Stimulated activated CD4-positive, alpha-beta T cell treated with anti-CD3 and anti-CD28 coated beads, TNF-alpha, amount 100 ng/mL, for 4 hours (primary cell): Measurements from ENCODE around the gene FMN1.

Source experiments
- DNase-seq, 3 experiments: peaks; one replicate each; pipeline ENCODE4 v3.0.0-alpha.2; 2020; ENCODE audit warnings: low read depth in 3 of 3

The FMN1 gene

DNA sequence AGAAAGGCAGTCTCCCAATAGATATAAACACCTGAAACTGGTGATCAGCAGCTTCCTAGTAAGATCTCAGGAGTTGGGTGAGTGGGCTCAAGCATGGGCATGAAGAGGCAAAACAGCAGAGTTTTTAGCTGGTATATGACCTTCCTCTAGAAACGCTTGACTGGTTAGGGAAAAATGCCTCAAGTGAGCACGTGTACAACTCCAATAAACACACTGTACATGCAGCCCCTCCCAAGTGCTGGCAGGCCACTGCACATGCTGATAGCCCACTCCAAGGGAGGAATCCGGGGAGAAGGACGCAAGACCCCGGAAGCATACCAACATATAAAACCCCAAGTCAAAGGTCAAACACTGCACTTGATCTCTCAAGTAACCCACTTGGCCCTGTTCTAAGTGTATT, 143.0 kb downstream of the FMN1 start:
- no peak for DNase-seq

DNA sequence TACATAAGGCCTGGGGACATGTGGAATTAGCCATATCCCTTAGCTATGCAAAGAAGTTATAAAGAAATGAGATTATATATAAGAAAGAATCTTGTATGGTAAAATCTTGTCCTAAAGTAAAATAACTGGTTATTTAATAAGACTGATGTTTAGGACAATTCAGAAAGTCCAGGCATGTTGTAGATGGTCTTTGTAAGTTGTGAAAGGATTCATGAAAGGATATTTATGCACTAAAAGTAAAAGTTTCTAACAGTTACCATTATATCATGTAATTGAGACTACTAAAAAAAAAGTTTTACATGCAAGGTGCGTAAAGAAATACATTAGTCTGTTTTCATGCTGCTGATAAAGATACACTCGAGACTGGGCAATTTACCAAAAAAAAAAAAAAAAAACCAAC, 146.3 kb downstream of the FMN1 start:
- DNase-seq = no peak

DNA sequence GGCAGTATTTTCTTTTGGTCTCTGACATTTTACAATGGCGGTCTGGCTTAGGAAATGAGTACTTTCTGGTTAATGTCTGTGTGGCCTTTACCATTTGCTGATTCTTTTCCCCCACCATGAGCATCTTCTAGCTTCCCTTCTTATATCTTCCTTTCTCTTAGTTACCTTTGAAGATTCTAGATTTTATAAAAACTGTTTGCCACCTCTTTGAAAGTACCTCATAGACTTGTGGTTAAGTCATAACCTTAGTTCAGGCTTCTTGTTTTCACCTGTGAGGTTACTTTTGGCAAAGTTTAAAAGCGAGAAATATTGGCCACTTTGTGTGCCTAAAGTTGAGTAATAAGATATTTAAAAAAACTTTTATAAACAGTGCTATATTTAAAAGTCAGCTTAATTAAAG, 147.4 kb downstream of the FMN1 start:
- DNase-seq = no peak

DNA sequence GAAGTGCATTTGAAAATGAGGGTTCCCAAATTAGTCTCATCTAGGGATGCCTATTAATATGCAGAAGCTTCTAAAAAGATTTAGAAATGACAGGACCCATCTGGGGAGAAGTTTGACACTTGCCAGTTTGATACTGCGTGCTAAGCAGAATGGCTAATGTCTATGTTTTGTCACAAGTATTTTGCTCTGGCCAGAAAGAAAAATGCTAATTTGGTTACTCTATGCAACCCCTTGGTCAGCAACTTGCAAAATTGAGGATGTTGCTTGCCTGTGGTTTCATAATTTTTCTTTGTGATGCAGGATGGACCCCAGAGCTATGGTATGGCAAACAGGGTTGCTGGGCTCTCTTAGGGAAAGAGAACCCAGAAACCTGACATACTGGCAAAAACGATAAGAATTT, 148.2 kb downstream of the FMN1 start:
- DNase-seq = no peak

DNA sequence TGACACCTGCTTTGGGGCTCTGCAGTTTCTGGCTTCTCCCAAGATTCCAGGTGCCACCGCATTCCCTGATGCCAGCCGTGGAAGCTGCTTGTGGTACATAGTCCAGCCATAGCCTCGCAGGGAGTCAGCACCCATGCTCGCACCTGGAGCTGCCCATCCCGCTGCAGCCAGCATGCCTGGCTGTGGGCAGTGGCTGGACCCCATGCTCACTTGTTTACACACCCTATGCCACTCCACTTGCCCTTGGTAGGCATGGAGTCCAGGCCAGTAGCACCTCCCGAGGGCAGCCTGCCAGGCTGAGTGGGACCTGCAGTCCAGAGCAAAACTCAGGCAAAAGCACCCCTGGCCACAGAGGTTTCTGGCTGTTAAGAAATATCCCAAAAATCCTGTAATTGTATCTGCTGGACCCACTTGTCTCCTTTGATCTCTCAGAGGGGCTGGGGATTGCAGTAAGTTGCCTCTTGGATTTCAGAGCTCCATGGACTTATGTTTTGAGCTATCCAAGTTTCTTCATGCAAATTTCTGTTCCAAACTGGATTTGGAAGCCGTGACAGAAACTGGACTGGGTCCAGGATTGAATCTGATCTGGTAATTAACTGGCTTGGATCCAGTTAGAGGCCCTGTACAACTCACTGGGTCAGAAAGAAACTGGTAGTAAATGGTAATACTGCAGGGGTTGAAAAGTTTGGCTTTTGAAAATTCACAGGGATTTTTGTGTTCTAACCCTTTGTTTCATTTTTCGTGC, 149.3 kb downstream of the FMN1 start:
- DNase-seq = no peak

DNA sequence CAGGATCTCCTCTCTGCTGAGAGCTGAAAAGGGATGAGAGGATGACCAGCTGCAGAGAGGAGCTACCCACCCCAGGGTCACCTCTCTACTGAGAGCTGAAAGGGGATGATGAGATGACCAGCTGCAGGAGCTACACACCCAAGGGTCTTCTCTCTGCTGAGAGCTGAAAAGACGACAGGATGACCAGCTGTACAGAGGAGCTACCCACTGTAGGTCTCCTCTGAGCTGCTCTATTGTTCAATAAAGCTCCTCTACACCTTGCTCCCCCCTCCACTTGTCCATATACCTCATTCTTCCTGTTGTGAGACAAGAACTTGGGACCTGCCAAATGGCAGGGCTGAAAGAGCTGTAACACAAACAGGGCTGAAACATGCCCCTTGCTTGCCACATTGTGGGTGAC, 149.9 kb downstream of the FMN1 start:
- DNase-seq = no peak

DNA sequence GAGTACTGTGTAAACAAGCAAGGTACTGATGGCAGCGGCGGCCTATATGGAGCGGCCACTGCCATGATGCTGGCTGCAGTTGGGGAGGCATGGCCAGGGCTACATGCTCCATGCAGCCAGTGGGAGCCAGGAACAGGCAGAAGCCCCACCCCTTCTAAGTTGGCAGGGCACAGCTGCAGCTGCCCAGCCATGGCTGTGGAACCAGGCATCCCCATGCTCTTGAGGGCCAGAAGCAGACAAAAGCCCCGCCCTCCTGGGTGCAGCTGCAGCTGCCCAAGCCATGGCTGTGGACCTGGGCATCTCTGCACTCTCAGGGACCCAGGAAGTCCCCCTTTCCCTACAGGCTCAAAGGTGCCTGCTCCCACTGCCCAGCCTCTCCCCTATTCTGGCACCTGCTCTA, 150.9 kb downstream of the FMN1 start:
- no peak for DNase-seq

DNA sequence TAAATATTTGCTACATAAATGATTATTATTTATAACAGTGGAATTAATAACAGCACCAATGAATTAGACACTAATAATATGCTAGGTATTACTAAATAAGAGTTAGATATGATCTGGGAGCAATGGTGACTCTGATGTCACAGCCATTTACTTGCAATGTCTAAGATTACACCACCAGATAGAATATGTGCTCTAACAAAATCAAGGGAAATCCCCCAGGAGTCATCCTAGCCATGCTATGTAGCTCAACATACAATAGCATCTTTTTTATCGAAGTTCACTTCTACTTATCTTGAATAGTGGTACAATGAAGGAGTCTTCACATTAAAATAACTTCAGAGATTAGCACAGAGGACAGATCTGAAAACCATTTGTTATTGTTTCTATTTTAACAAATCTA, 154.0 kb downstream of the FMN1 start:
- DNase-seq = no peak

DNA sequence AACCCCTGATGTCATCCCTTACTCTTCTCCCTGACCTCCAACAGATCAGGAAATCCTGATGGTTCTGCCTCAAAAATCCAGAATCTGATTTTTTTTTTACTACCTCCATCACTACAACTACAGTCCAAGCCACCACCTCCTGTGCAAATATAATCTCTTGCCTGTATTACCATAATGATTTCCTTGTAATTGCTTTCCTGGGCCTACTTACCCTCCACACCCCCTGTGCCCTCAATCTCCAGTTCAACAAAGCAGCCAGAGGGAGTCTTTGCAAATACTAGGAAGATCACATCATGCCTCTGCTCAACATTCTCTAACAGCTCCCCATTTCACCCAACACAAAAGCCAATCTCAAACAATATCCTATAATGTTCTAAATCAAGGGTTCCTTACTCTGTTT, 159.9 kb downstream of the FMN1 start:
- DNase-seq = no peak

DNA sequence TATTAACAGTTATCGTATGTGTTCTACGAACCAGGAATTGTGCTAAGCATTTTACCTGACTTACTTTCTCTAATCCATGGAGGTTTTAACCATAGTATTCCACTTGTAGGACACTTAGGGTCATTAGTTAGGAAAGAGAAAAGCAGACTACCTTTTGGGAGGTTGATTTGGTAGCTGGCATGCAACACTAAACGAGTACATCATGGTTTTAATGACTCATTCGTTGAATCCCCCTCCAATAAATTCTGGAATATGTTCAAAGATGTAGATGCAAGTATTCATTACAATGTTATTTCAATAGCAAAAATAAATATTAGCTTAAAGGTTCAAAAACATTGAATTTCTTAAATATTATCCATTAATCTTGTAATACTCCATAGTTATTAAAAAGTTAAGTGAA, 162.5 kb downstream of the FMN1 start:
- no peak for DNase-seq

DNA sequence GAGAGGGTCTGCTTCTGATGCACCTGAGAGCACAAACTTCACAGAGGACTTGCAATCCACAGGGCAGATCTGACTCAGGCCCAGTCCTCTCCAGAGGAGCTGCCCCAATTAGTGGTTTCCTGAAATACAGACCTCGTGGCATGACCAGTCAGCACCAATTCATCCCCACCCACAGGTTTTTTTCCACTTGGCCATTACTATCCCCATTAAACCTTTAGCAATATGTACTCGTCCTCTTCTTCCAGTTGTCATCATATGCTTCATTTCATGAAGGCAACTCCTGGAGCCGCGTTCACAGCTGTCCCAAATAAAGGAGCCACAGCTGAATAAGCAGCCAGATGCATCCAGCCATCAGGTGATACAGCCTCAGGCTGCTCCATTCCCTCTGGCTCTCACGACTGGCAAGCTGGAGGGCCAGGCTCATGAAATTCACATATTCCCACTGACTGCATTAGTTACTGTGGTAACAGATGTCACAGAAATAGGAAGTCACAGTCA, 163.1 kb downstream of the FMN1 start:
- no peak for DNase-seq

DNA sequence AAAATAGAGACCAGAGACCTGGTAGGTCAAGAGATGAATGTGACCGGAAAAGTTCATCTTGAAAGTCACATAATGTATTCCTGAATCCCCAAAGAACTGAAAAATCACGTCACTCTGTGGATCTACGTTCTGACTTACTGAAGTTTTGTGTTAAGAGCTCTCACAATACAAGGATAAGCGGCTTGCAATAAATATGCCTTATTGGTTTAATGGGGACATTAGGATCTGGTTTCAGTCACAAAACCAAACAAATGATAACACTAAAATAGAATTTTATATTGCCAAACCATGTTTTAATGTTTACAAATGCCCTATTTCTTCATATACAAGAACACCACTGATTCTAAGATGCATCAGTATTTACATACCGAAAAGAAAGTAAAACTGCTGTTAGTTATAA, 164.2 kb downstream of the FMN1 start:
- DNase-seq = no peak

DNA sequence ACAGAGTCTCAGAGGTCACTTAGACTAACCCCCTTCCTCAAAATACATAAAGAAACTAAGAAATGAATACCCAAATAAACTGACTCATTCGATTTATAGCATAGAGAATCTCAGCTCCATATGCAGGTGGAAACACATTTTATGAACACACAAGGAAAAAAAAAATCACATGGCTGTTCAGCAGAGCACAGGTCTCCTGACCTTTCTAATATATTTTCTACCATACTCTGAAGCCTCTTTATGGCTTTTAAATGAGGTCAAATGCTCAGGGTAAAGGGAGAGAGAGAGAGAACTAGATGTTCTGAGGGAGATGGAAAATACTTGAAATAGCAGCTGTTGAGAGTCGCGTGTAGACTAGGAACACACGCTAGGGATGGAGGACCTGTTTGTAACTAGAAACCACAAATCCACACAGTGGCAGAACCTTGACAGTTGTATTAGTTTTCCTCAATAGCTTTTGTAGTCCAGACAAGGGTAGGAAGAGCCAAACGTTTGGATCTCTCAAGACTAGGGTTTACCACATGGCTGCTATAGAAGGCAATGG, 165.3 kb downstream of the FMN1 start:
- no peak for DNase-seq

DNA sequence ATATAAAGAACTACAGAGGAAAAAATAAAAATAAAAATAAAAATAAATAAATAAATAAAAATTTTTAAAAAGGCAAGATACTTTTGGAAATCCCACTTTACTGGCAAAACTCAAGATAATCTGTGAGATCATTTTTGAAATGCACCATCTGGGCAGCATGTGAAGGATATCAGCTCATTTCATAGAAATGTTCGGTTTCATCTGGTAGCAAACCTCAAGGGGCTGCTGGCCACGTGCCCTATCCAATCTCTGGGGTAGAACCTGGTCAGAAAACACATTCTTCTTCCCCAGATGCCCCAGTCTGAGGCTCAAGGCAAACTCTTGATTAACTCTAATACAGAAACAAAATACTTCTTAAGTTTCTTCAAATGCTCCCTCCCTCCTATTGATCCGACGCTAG, 166.0 kb downstream of the FMN1 start:
- DNase-seq = no peak

DNA sequence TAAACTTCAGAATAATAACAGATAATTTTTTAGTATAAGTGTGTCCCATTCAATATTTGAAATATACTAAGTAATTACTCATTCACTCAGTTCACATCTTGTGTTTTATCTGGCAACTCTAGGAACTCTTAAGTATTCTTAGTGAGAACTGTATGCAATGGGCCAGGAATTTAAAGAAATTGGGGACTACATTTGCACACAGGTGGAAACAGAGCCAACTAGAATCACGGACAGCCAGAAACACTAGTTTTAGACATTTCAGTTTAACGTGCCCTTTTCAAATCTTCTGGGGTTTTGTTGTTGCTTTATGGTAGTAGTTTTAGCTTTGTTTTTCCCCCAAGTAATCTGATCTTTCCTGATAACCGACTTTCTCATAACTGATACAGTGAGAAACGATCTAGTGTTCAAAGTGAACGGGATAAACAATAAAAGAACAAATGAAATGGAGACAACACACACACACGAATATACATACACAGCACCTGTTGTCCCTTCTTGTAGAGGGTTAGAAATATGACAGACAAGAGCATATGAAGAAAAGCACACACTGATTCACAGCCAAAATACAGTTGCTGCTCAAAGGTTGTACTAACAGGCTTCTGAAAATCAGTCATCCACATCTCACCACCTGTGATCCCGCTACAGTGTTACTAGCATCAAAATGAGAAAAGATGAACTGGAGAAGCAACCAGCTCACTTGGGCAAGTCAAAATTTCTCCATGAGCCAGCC, 167.0 kb downstream of the FMN1 start:
- no peak for DNase-seq

DNA sequence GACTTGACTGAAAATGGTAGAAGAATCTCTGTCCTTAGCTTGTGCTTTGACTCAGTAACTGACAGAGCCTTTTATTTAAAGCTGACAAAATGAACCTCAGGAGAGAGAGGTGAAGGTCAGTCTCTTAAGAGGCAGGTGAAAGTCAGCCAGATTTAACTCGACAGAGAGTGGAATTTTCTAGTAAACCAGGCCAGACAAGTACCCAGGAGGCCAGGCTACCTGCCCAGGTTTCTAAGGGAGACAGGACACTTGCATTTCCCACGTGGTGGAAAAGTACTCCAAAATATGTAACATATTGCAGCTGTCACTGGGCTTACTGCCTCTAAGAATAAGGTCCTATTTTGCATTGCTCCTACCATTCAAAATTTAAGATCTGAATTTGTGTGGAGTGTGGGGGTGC, 167.9 kb downstream of the FMN1 start:
- DNase-seq = no peak

DNA sequence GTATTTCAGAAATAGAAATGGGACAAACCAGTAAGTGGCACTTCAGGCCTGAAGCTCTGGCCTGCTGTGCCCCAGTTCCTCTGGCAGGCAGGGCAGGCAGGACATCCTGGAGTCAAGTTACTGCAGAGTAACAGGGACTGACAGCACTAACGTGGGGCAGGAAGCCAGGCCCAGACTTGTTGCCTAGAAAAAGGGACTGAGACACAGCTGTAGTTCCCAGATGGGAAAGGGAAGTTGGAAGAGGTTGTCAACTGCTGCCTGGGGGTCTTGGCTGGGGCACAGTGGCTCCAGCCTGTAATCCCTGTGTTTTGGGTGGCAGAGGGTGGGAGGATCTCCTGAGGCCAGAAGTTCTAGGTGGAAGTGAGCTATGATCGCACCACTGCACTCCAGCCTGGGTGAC, 171.9 kb downstream of the FMN1 start:
- no peak for DNase-seq

DNA sequence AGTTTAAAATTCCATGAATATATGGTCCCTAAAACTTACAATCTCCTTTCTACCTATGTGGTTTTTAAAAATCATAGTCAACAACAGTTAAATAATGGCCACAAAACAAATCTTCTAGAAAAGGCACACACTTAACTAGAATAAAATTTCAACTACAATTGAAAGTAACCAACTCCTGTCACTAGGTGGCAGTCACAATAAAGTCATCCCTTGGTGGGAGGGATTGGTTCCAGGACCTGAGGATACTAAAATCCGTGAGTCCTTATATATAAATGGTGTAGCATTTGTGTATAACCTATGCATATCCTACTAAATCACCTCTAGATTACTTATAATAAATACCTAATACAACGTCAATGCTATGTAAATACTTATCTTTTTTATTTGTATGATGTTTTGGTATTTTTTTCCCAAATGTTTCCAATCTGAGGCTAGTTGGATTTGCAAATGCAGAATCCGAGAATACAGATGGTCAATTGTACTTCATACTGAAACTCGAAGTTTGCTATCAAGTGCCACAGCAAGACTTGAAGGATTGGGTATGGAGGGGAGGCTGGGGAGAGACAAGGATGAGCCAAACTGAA, 172.6 kb downstream of the FMN1 start:
- DNase-seq = no peak

DNA sequence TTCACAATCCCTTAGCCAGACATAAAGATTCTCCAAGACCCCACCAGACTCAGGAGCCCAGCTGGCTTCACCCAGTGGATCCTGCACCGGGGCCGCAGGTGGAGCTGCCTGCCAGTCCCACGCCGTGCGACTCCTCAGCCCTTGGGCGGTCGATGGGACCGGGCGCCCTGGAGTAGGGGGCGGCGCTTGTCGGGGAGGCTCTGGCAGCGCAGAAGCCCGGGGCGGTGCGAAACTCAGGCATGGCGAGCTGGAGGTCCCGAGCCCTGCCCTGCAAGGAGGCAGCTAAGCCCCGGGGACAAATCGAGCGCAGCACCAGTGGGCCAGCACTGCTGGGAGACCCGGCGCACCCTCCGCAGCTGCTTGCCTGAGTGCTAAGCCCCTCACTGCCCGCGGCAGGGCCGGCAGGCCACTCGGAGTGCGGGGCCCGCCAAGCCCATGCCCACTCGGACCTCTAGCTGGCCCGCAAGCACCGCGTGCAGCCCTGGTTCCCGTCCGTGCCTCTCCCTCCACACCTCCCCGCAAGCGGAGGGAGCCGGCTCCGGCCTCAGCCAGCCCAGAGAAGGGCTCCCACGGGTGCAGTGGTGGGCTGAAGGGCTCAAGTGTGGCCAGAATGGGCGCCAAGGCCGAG, 175.0 kb downstream of the FMN1 start:
- DNase-seq = no peak

DNA sequence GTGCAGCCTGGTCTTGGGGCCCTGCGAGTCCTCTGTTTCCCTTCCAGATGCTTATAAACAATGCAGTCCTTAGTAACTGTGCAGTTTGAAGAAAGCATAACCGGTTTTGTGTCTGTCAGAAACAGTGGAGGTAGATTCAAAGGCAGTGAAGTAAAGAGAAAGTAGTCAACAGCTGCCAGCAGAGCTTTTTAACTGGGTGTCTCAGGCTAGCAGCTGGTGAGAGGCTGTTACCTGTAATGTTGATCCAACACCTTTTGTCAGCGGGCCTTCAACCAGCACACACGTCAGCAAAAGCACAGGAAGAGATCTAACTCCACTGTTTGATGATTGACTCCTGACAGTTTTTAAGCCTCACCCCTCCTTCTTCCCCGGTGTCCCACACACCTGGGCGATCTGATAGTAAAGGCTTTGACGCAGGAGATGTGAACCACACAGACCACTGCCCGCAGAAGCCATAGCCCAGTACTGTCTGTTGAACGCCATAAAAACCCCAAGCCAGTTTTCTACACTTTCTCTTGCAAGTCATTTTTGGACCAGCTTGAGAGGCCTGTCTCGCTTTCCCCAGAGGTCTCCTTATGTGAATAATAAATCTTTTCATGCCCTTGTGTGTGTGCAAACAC, 178.0 kb downstream of the FMN1 start:
- DNase-seq = no peak

DNA sequence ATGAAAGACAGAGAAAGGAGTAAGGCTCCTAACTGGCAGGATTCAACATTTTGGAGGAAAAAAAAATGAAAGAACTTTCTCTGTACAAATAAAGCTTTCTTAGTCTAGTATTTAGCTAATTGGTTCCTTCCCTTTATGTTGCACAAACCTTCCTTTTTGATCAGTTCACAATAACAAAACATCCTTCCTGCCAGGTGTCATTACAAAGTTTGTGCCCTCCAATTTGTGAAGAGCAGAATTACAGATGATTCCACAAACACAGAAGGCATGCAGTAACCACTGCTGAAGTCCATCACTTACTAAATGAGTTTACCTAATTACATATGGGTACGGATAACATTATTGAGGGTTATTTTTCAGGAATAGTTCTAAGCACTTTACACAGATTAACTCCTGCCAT, 179.9 kb downstream of the FMN1 start:
- no peak for DNase-seq
